SU-DHL-6 (cell line): ENCODE measurements around the gene C3AR1.

Experiments
- H2AFZ ChIP-seq: fragments of 200-600 bp; sonication (generic); 2 replicates; pipeline ENCODE4 v1.6.1; 2014; ENCODE audit warnings: low read depth, mild to moderate bottlenecking, moderate library complexity, mixed read lengths, antibody characterized with exemption, low read length; ENCODE audit not compliant: severe bottlenecking
- H3F3A ChIP-seq: fragments of 200-600 bp; shearing (Covaris generic); 2 replicates; pipeline ENCODE4 v1.6.0; 2016; ENCODE audit warnings: antibody characterized with exemption, mild to moderate bottlenecking; ENCODE audit not compliant: insufficient read depth
- H3K27ac ChIP-seq: fragments of 200-600 bp; sonication (generic); 2 replicates; pipeline ENCODE4 v1.5.1; 2016; ENCODE audit warnings: low read depth, mild to moderate bottlenecking, low read length, moderate library complexity, mixed read lengths
- H3K27me3 ChIP-seq: fragments of 200-600 bp; sonication (generic), shearing (Covaris generic); 2 replicates; pipeline ENCODE4 v1.6.0; 2014; ENCODE audit warnings: mild to moderate bottlenecking, low read length
- H3K36me3 ChIP-seq: fragments of 200-600 bp; sonication (generic); 2 replicates; pipeline ENCODE4 v1.6.1; 2014; ENCODE audit warnings: mild to moderate bottlenecking, low read length, mixed read lengths
- H3K4me2 ChIP-seq: fragments of 300-600, 200-600 bp; shearing (Covaris generic), sonication (generic); 2 replicates; pipeline ENCODE4 v1.6.0; 2014; ENCODE audit warnings: low read length, low read depth, mild to moderate bottlenecking; ENCODE audit not compliant: poor library complexity, severe bottlenecking
- H3K4me3 ChIP-seq: fragments of 200-600 bp; sonication (generic); 2 replicates; pipeline ENCODE4 v1.5.1; 2014; ENCODE audit warnings: antibody characterized with exemption, low read length, mild to moderate bottlenecking, mixed read lengths; ENCODE audit not compliant: insufficient read depth, poor library complexity, severe bottlenecking
- H3K79me2 ChIP-seq: fragments of 200-600 bp; sonication (generic); 2 replicates; pipeline ENCODE4 v1.6.1; 2014; ENCODE audit warnings: mild to moderate bottlenecking, low read length, moderate library complexity; ENCODE audit not compliant: insufficient read depth
- H3K9ac ChIP-seq: fragments of 200-600 bp; sonication (generic); 2 replicates; pipeline ENCODE4 v1.7.0; 2014; ENCODE audit warnings: mild to moderate bottlenecking, low read length
- H3K9me2 ChIP-seq: fragments of 200-600 bp; sonication (generic); replicated peaks from 2 replicates; pipeline ENCODE4 v1.6.1; 2014; ENCODE audit warnings: low read length; ENCODE audit not compliant: insufficient read depth
- H3K9me3 ChIP-seq: fragments of 200-600 bp; sonication (generic); 2 replicates; pipeline ENCODE4 v1.6.1; 2014; ENCODE audit warnings: low read length, mixed read lengths; ENCODE audit not compliant: insufficient read depth
- H4K20me1 ChIP-seq: fragments of 200-600 bp; sonication (generic); 2 replicates; pipeline ENCODE4 v1.6.1; 2014; ENCODE audit warnings: low read depth, mild to moderate bottlenecking, antibody characterized with exemption, low read length, moderate library complexity, mixed read lengths
- CTCF ChIP-seq: fragments of 200-600 bp; sonication (generic); IDR thresholded peaks from one replicate; pipeline ENCODE4 v1.5.1; 2017; ENCODE audit warnings: antibody characterized with exemption, mild to moderate bottlenecking, low read length, moderate library complexity; ENCODE audit not compliant: insufficient read depth, poor library complexity, severe bottlenecking
- EZH2phosphoT487 ChIP-seq: fragments of 200-600 bp; sonication (generic), shearing (Covaris generic); conservative IDR thresholded peaks from 2 replicates; pipeline ENCODE4 v1.6.1; 2018; ENCODE audit warnings: mild to moderate bottlenecking, antibody characterized with exemption, low read length, moderate library complexity, mixed read lengths

C3AR1 gene

DNA sequence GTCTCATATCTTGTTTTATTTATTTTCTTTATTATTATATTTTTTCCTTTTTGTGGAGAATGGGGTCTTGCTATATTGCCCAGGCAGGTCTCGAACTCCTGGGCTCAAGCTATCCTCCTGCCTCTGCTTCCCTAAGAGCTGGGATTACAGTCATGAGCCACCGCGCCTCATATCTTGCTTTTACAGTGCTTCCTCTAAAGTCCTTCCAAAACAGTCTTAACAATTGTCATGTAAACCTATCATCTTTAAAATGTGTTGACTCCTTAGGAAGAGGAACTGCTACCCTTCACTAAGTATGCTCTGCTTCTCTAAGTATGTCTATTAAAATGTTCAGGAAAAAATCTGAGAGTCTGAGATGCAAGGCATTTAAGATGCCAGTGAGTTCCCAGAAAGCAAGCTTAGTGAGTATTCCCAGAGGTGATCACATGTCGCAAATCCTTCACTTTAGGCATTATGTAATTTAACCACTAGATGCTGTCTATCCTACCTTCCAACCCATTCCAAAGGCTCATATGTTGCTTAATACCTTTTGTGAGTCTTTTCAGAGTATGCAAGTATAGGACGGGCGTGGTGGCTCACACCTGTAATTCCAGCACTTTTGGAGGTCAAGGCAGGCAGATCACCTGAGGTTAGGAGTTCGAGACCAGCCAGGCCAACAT is 53.4 kb downstream of the C3AR1 start:
- Histone ChIP-seq H3F3A (0 out of 2 replicates have a peak, but pooled peaks cover 4% of the 10 kb centered on the region), H3K27ac (no peak overlapping the region), H3K9me2 (no peaks in the 10 kb centered on the region), H3K4me2 (no peak overlapping the region), H3K79me2 (no peaks in the 10 kb centered on the region), H3K9me3 (no peaks in the 10 kb centered on the region), H4K20me1 (no peaks in the 10 kb centered on the region), H3K4me3 (no peak overlapping the region), H2AFZ (no peak overlapping the region), H3K9ac (no peak overlapping the region), H3K36me3 (no peaks in the 10 kb centered on the region), H3K27me3 (no peaks in the 10 kb centered on the region)
- TF ChIP-seq CTCF (no peak), EZH2phosphoT487 (no peak)

- Histone ChIP-seq H3F3A (no peaks in the 10 kb centered on the region), H3K9me2 (no peaks in the 10 kb centered on the region), H3K4me2 (no peak overlapping the region), H3K27ac (no peak overlapping the region), H3K9ac (no peak overlapping the region), H3K27me3 (no peaks in the 10 kb centered on the region), H3K36me3 (no peaks in the 10 kb centered on the region), H3K4me3 (no peak overlapping the region), H3K9me3 (no peaks in the 10 kb centered on the region), H3K79me2 (no peaks in the 10 kb centered on the region), H4K20me1 (no peaks in the 10 kb centered on the region), H2AFZ (no peak overlapping the region)
- TF ChIP-seq CTCF = no peak
- TF ChIP-seq EZH2phosphoT487 = no peak
Observed at GRCh38 chr12:8011331-8011730, 54.8 kb downstream of the C3AR1 start.
